Stimulated activated effector memory CD8-positive, alpha-beta T cell treated with anti-CD3 and anti-CD28 coated beads, Interleukin-12 subunit alpha, Interleukin-12 subunit beta, amount 100 ng/mL, for 72 hours (primary cell): Measurements from ENCODE around the gene DDX21.
"Not testable (repeated sequence)": the region's sequence is repeated elsewhere in the genome, so short reads cannot be mapped to it uniquely, and the experiment has no call there.

Source experiments
- ATAC-seq: fragments of 150-1000 bp; cut with Tn5 transposase; 2 replicates; pipeline ENCODE4 v1.10.0; 2021
- DNase-seq, 2 donors: peaks; one replicate each; pipeline ENCODE4 v3.0.0; 2021 to 2022; ENCODE audit warnings: low spot score in 2 of 2
- H3K27ac Mint-ChIP-seq: one replicate; pipeline ENCODE4 v1.8.0; 2022; ENCODE audit warnings: mild to moderate bottlenecking, mixed read lengths
- H3K36me3 Mint-ChIP-seq: one replicate; pipeline ENCODE4 v1.8.0; 2022; ENCODE audit warnings: mild to moderate bottlenecking, mixed read lengths
- H3K4me1 Mint-ChIP-seq: one replicate; pipeline ENCODE4 v1.8.0; 2022; ENCODE audit warnings: mixed read lengths
- H3K4me3 Mint-ChIP-seq: one replicate; pipeline ENCODE4 v1.8.0; 2022; ENCODE audit warnings: mild to moderate bottlenecking, mixed read lengths
- H3K9me3 Mint-ChIP-seq: one replicate; pipeline ENCODE4 v1.8.0; 2022; ENCODE audit warnings: mixed read lengths

DDX21 gene

DNA sequence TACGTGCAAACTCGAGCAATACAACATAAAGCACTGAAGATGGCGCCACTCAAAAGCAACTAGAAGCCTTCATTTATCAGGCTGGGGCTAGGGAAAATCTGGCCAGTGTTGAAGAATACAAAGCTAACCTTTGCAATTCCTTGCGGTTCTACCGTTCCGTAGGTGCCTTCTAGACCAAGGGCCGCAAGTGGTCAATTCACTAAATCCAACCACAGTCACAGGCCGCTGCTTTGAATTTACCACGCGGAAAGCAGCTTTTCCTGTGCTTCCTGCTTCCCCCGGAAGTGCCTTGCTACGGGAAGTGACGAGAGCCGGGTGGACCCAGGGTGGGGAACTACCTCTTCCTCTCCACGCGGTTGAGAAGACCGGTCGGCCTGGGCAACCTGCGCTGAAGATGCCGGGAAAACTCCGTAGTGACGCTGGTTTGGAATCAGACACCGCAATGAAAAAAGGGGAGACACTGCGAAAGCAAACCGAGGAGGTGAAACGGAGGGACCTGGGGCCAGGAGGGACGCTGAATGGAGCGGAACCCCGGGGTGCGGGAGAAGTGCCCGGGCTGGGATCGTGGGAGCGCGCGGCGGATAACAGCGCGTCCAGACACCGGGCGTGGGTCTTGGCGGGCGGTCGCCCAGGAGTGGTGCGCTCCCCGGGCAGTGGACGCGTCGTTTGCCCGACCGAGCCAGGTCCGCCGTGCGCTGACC is at the start of gene DDX21:
Gene DDX21, plus strand, starts transcription at position 339 of the 701 bp plus-strand sequence. Its CDS starts 56 bp downstream, at position 395.
- DNase-seq = peak; percentile 70 to 92
- ATAC-seq = peak; percentile 91
- H3K27ac Mint-ChIP-seq = peak within 1 kb of the TSS; percentile 100
- no peaks in the 10 kb centered on the region for H3K9me3 Mint-ChIP-seq
- peak within 1 kb of the TSS; percentile 100 for H3K4me3 Mint-ChIP-seq
- peaks cover 72% of the 10 kb centered on the region for H3K36me3 Mint-ChIP-seq
- peaks cover 36% of the 10 kb centered on the region for H3K4me1 Mint-ChIP-seq

DNA sequence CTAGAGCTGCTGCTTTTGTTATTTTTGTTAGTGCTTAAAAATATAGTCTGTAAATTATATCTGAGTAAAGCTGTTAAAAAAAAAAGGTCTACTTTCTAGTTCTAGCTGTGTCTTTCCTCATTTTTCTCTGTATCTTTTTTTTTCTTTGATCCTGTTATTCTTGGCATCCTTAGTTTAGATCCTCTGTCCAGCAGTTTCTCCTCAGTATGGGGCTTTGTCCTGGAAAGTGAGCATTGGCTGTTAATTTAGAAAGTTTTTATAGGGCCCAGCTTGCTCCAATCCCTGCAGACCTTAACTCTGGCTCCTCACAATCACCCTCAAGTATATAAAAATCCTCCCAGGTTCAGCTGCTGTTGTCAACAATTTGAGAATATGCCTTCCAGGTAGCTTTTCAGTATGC is 31.4 kb upstream of the DDX21 start:
- Mint-ChIP-seq H3K4me1 (peaks cover 11% of the 10 kb centered on the region), H3K27ac (peak overlapping the region; percentile 35), H3K9me3 (no peaks in the 10 kb centered on the region), H3K4me3 (no peak overlapping the region), H3K36me3 (peaks cover 98% of the 10 kb centered on the region)
- DNase-seq (no peak), ATAC-seq (no peak)

DNA sequence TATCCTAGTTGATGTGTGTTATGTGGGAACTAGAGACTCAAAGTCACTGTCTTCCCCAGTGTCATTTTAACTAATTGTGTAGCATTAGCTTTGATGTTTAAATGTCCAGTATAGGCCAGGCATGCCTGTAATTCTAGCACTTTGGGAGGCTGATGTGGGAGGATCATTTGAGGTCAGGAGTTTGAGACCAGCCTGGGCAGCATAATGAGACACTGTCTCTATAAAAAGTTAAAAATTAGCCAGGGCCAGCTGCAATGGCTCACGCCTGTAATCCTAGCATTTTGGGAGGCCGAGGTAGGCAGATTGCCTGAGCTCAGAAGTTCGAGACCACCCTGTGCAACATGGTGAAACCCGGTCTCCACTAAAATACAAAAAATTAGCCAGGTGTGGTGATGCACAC is 30.5 kb upstream of the DDX21 start:
- Mint-ChIP-seq H3K9me3 (no peaks in the 10 kb centered on the region), H3K36me3 (peaks cover 98% of the 10 kb centered on the region), H3K27ac (no peak overlapping the region), H3K4me3 (no peak overlapping the region), H3K4me1 (peaks cover 11% of the 10 kb centered on the region)
- DNase-seq = no peak
- no peak for ATAC-seq

DNA sequence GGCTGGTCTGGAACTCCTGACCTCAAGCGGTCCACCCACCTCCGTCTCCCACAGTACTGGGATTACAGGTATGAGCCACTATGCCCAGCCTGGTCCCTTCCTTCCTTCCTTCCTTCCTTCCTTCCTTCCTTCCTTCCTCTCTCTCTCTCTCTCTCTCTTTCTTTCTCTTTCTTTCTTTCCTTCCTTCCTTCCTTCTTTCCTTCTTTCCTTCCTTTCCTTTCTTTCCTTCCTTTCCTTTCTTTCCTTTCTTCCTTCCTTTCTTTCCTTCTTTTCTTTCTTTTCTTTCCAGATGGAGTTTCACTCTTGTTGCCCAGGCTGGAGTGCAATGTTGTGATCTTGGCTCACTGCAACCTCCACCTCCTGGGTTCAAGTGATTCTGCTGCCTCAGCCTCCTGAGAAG is 26.8 kb upstream of the DDX21 start:
- not testable (repeated sequence) for H3K4me3 Mint-ChIP-seq

DNA sequence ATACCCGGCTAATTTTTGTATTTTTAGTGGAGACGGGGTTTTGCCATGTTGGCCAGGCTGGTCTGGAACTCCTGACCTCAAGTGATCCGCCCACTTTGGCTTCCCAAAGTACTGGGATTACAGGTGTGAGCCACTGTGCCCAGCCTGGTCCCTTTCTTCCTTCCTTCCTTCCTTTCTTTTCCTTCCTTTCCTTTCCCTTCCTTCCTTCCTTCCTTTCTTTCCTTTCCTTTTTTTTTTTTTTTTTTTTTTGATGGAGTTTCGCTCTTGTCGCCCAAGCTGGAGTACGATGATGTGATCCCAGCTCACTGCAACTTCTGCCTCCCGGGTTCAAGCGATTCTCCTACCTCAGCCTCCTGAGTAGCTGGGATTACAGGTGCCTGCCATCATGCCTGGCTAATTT is 26.1 kb upstream of the DDX21 start:
- not testable (repeated sequence) for H3K4me1 Mint-ChIP-seq, H3K9me3 Mint-ChIP-seq, H3K4me3 Mint-ChIP-seq, DNase-seq, ATAC-seq, H3K27ac Mint-ChIP-seq
- peaks cover 98% of the 10 kb centered on the region for H3K36me3 Mint-ChIP-seq

More for the DNA sequence above, 26.8 kb upstream of the DDX21 start:
- not testable (repeated sequence) for H3K9me3 Mint-ChIP-seq, H3K4me1 Mint-ChIP-seq, ATAC-seq, H3K27ac Mint-ChIP-seq, DNase-seq
- H3K36me3 Mint-ChIP-seq = peaks cover 98% of the 10 kb centered on the region

DNA sequence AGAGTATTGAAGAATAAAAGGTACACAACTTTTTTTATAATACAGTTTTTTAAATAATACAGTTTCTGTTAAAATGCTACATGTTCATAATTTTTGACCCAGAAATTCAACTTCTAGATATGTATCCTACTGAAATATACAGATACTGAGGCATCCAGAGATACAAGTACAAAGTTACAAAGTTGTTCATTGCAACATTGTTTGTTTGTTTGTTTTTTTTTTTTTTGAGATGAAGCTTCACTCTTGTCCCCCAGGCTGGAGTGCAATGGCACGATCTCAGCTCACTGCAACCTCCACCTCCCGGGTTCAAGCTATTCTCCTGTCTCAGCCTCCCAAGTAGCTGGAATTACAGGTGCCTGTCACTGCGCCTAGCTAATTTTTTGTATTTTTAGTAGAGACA is 23.1 kb upstream of the DDX21 start:
- Mint-ChIP-seq H3K4me1 (peaks cover 14% of the 10 kb centered on the region), H3K36me3 (peaks cover 100% of the 10 kb centered on the region)
- not testable (repeated sequence) for H3K27ac Mint-ChIP-seq, ATAC-seq, H3K4me3 Mint-ChIP-seq, H3K9me3 Mint-ChIP-seq, DNase-seq

DNA sequence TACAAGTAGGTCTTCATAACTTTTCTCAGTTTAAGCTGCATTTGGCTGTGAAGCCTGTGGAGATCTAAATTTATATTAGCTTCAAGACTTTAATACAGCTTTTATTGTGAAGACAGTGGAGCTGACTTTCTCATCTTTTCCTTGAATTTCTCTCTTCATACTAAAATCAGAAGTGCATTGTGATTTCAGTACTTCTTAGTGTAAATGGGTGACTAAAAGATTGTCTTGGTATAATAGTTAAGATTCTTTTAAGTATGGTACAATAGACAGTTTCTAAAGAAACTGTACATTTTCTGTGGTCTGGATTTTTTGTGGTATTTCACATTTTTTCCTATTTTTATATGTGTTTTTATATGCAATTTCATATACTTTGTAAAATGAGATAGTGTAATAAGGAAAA is 21.0 kb upstream of the DDX21 start:
- no peaks in the 10 kb centered on the region for H3K9me3 Mint-ChIP-seq
- H3K27ac Mint-ChIP-seq = peak overlapping the region; percentile 67

DNA sequence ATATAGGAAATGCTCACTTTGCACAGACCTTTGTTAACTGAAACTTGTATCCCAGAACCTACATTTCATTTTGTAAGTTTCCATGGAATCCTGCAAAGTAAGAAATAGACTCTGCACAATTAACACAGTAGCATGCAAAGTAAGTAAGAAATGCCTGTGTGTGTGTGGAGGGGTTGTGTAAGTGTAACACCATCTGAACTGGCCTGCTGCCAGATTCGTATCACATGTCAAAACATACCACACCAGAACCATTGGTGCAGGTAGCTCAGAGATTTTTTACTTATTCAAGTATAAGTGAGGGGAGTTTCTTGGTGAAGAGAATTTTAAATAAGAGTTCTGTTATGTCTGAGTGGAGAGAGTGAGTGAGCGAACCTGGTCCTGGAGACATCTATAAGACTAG is 17.9 kb upstream of the DDX21 start:
- H3K4me3 Mint-ChIP-seq = no peak overlapping the region
- DNase-seq (peak in 1 of 2 donors; percentile 35), ATAC-seq (no peak)
- H3K36me3 Mint-ChIP-seq = peaks cover 100% of the 10 kb centered on the region
- H3K9me3 Mint-ChIP-seq = no peaks in the 10 kb centered on the region
- peak overlapping the region; percentile 42 for H3K27ac Mint-ChIP-seq
- H3K4me1 Mint-ChIP-seq = peaks cover 8% of the 10 kb centered on the region

More for the DNA sequence above, 21.0 kb upstream of the DDX21 start:
- Mint-ChIP-seq H3K4me3 (no peak overlapping the region), H3K4me1 (peaks cover 8% of the 10 kb centered on the region), H3K36me3 (peaks cover 100% of the 10 kb centered on the region)
- ATAC-seq = peak; percentile 72
- DNase-seq = no peak

DNA sequence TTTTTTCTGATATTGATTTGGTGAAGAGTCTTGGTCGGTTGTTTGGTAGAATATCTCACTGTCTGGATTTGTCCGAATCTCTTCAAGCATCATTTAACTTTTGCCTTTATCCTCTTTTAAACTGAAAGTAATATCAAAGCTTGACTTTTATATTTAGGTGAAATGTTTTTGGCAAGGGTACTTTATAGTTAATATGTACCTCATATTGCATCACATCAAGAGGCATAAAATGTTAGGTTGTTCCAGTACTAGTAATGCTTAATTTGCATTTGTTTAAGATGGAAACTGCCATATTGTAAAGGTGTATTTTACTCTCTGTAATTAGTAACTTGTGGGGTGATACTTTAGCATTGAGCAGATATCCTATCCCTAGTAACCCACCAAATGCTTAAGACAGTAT is 17.1 kb upstream of the DDX21 start:
- Mint-ChIP-seq H3K4me3 (no peak overlapping the region), H3K27ac (peak overlapping the region; percentile 42), H3K4me1 (peaks cover 8% of the 10 kb centered on the region), H3K36me3 (peaks cover 100% of the 10 kb centered on the region), H3K9me3 (no peaks in the 10 kb centered on the region)
- DNase-seq (no peak), ATAC-seq (no peak)

DNA sequence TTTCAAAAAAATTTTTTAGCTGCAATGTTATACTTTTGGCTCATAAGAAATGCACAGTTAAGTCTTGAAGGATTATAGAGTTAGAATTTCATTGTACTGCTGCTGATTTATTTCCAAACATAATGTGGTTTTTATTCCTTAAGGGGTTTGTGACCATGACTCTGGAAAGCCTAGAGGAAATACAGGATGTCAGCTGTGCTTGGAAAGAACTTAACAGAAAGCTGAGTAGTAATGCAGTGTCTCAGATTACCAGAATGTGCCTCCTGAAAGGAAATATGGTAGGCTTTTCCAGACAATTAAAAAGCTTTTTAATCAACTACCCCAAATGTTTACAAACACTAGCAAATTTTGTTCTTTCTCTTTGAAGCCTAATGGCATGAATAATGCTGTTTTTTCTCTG is 15.1 kb upstream of the DDX21 start:
- peaks cover 98% of the 10 kb centered on the region for H3K36me3 Mint-ChIP-seq

DNA sequence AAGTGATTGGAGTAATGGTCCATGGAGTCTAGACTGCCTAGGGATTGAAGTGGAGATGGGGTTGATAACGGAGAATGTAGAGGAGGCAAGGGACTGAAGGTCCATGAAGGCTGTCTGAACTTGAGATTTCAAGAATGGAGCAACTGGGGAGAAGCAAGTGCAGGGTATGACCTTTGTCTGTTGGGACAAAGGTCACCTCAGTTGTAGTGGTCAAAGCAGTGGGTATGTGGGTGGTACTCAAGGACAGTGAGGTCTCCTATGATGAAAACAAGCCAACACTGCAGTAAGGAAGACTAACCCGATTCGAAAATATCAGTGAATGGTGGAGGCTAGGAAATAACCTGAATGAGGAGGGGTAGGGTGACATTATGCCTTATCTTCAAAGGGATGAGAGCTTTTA is 5.4 kb upstream of the DDX21 start:
- no peak overlapping the region for H3K27ac Mint-ChIP-seq
- H3K4me3 Mint-ChIP-seq = no peak overlapping the region
- ATAC-seq (no peak), DNase-seq (peak in 1 of 2 donors; percentile 34)
- peaks cover 19% of the 10 kb centered on the region for H3K36me3 Mint-ChIP-seq
- H3K4me1 Mint-ChIP-seq = peaks cover 4% of the 10 kb centered on the region
- H3K9me3 Mint-ChIP-seq = no peaks in the 10 kb centered on the region

More for the DNA sequence above, 15.1 kb upstream of the DDX21 start:
- DNase-seq, H3K4me1 Mint-ChIP-seq, H3K4me3 Mint-ChIP-seq, H3K27ac Mint-ChIP-seq, ATAC-seq, H3K9me3 Mint-ChIP-seq: not testable (repeated sequence)

DNA sequence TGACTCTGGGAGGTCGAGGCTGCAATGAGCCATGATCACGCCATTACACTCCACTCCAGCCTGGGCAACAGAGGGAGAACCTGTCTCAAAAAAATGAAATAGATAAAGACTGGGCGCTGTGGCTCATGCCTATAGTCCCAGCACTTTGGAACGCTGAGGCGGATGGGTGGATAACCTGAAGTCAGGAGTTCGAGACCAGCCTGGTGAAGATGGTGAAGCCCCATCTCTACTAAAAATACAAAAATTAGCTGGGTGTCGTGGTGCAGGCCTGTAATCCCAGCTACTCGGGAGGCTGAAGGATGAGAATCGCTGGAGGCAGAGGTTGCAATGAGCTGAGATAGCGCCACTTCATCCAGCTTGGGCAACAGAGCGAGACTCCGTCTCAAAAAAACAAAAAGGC is 1.1 kb upstream of the DDX21 start:
- peak in 1 of 2 donors; percentile 45 for DNase-seq
- Mint-ChIP-seq H3K4me3 (peak overlapping the region; percentile 100), H3K9me3 (no peaks in the 10 kb centered on the region), H3K27ac (peak overlapping the region; percentile 100), H3K4me1 (peaks cover 32% of the 10 kb centered on the region), H3K36me3 (peaks cover 61% of the 10 kb centered on the region)
- ATAC-seq = no peak

DNA sequence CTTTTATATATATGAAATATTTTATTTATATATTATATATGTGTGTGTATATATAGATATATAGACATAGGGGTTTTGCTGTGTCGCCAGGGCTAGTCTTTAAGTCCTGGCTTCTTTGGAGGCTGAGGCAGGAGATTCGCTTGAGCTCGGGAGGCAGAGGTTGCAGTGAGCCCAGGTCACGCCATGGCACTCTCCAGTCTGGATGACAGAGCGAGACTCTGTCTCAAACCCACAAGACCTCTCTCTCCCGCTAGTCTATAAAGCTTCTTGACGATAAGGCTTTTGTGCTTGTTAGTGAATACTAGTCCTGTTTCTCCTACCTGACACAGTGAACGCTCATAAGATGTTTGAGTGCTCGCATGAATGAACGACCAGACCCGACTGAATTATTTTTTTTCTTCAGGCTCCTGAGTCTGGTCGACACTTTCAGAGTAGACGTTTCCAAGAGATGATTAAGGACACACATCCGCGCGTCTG is 577 bp upstream of the DDX21 start:
- H3K4me1 Mint-ChIP-seq = peaks cover 36% of the 10 kb centered on the region
- ATAC-seq (peak; percentile 55), DNase-seq (no peak)
- peak overlapping the region; percentile 100 for H3K4me3 Mint-ChIP-seq
- peak overlapping the region; percentile 100 for H3K27ac Mint-ChIP-seq
- no peaks in the 10 kb centered on the region for H3K9me3 Mint-ChIP-seq
- H3K36me3 Mint-ChIP-seq = peaks cover 66% of the 10 kb centered on the region

DNA sequence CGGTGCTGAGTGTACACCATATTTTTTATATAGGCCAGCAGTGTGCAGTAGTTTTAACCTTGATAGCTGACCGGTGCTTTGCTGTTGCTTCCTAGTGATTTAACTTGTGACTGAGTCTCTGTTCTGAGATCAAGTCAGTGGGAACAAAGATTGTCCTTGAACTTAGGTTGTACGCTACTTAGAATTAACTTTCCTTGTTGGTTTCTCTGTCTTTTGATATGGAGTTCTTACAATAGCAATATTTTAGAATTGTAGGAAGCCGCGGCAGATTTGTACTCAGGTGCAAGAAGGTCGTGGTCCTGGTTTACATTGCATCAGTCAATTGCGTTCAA is 1.3 kb downstream of the DDX21 start:
- peaks cover 46% of the 10 kb centered on the region for H3K4me1 Mint-ChIP-seq
- peaks cover 83% of the 10 kb centered on the region for H3K36me3 Mint-ChIP-seq

DNA sequence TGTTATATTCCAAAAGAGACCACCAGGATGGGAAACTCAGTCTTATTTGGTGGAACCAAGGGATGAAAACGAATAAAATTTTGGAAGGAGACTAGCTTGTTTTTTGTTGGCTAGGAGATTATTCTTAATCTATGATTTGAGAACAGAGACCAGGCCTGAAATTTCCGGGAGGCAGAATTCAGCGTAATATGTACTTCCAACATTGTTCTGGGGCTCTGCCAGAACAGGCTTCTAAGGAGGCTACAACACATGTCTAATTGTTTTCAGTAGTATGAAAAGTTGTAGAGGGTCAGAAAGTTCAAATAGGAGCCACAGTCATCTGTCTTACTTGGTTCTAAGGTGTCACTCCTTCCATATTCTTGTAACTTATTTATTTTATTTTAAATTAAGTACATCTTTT is 1.7 kb downstream of the DDX21 start:
- ATAC-seq = no peak
- peak in 1 of 2 donors; percentile 46 for DNase-seq
- Mint-ChIP-seq H3K36me3 (peaks cover 83% of the 10 kb centered on the region), H3K9me3 (no peaks in the 10 kb centered on the region), H3K27ac (peak overlapping the region; percentile 100), H3K4me3 (peak overlapping the region; percentile 100), H3K4me1 (peaks cover 46% of the 10 kb centered on the region)

More for the DNA sequence above, 1.3 kb downstream of the DDX21 start:
- Mint-ChIP-seq H3K27ac (peak overlapping the region; percentile 100), H3K9me3 (no peaks in the 10 kb centered on the region), H3K4me3 (peak overlapping the region; percentile 100)
- ATAC-seq = no peak
- no peak for DNase-seq
